DMS153 treated with DMSO at 0.1 percent for 48 hours (cell line): ENCODE data around the gene MAT2A.
"Not testable (repeated sequence)": the region's sequence is repeated elsewhere in the genome, so short reads cannot be mapped to it uniquely, and the experiment has no call there.

Experiments used
- DNase-seq: peaks from one replicate; lab custom pipeline; 2025; ENCODE audit not compliant: unreplicated experiment; lab: John Stamatoyannopoulos, UW

Gene MAT2A

DNA sequence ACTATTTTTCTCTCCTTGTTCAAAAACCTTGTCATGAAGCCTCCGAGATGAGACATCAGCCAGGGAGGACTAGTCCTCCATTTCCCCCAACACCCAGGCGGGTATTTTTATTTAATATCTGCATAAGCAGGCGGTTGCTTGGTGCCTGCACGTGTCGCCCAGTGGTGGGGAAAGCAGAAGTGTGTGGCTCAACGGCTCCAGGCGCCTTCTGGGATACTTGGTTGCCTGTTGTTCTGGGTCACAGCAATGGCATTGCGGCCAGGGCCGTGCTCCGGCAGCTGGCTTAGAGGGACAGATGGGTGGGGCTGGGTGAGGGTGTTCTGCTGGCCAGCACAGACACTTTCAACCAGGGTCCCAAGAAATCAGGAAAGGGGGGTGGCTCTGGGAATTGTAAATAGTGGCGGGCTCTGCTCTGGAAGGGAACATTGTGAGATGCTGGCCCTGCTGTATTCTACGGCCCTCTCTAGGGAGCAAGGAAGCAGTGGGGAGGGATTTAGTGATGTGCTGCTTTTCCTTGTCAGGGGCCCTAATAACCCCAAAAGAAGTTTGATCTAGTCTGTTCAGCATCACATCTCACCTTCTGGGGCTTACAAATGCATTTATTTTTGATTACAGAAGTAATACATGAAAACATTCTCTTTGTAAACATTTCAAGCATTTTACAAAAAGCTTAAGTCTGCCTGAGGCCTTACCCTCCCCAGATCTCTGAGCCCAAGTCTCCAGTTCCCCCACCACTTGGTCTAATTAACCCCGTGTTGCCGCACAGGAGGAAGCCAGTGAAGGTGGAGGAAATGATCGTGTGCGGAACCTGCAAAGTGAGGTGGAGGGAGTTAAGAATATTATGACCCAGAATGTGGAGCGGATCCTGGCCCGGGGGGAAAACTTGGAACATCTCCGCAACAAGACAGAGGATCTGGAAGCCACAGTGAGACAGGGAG lies 39.5 kb downstream of the MAT2A start:
- DNase-seq = no peak

DNA sequence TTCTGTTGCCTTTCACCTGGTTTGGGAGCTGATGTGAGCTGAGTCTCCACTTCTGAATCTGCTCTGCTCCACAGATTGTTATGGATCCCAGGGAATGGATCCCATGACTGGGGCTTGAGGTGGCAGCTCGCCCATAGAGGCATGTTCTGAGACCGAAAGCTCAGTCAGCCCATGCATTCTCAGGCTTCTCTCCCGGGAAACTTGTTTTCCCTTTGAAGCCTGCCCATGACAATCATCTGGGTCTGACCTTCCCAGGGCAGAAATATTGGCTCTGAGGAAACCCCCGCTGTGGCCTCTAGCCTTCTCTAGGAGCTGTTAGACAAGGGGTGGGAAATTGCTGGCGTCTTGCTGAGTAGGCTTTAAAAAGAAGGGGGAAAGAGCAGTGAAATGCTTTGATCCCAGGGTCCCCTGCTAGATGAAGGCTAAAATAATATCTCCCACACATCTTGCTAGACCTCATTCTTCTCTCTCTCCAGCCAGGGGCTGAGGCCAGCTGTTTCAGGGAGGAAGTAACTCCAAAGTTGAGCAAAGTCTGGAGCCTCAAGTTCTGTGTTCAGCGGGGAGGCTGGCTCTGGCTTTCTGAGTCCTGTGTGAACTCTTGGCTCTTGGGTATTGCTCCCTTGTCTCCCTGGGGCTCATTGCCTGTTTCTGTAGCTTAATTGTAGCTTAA lies 40.4 kb downstream of the MAT2A start:
- no peak for DNase-seq

DNA sequence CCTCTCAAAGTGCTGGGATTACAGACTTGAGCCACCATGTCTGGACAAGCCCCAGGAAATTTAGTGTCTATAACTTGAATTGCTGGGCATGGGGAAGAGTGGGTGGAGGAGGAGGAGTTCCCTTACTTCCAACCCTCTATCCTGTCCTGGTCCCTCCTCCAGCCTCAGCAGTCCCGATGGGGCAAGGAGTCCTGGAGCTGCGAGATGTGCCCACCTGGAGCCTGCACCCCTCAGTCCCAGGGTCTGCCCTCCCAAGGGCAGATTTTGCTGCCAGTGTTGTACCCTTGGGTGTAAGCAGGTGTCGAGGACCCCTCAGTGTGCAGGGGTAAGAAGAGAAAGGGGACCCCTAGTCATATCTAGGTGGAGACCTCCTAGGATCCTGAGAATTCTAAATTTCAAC lies 41.2 kb downstream of the MAT2A start:
- DNase-seq = no peak

DNA sequence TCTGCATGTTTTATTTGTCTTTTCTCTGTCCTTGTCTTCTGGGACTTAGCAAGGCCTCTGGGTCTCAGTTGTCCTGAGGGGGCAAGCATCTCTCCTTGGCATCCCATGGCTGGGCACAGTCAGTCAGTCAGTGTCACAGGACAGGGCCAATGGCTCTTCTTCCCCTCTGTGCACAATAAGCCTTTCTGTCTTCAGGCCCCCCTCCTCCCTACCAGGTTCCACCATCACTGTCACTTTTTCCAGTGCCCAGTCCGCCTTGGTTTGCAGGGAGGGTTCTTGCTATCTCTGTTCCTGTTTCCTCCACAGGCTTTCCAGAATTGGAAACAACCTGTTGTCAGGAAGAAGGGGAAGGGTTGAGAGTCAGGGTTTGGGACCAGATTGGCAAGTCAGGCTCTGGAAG lies 43.5 kb downstream of the MAT2A start:
- no peak for DNase-seq

DNA sequence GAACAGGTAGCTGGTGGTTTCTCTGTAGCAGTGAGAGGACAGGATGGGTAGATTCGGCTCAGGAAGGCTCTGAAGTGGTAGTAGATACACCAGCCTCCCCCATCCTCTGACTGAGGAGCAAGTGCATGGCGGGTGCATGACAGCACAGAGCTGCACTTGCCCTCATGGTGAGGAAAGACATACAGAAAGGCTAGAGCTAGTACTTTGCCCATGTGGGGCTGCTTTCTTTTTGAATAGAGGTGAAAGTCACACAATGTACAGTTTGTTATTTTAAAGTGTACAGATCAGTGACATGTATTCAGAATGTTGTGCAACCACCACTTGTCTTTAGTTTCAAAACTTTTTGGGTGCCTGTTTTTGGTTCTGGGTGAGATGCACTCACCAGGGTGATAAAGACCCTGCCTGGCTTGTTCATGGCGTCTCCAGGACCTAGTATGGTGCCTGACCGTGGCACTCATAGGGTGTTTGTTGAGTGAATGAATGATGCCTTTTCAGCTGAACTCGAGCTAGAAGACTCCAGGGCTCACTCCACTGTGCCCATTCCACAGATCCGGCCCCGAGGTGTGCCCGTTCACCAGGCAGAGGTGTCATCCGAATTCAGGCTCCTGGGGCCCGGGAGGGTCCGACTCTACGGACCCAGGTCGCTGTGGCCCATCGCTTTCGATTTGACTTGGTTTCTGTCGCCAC lies 44.8 kb downstream of the MAT2A start:
- no peak for DNase-seq

GRCh38 chr2:85584354-85584856 lies 45.4 kb downstream of the MAT2A start, which contains the start of gene VAMP5:
TSS of gene VAMP5 (plus strand) at chr2:85584431. CDS start at chr2:85584491, 60 bp downstream.
- DNase-seq = no peak

GRCh38 chr2:85584857-85585780 lies 46.2 kb downstream of the MAT2A start:
- no peak for DNase-seq

DNA sequence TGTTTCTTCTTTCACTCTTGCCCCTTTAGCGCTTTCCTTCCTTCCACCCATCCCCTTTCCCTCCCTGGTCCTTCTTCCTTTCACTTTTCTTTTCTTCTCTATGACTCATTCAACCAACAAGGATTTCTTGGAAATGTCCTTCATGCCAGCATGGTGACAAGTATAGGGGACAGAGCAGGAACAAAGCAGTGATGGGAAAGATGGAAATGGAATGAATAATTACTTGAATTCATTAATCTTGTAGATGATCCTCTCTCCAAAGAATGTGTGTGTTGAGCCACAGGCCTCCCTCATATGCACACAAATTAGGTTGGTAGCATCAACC lies 46.8 kb downstream of the MAT2A start:
- no peak for DNase-seq

- DNase-seq = no peak
Observed at GRCh38 chr2:85588236-85588635, 49.3 kb downstream of the MAT2A start.

DNA sequence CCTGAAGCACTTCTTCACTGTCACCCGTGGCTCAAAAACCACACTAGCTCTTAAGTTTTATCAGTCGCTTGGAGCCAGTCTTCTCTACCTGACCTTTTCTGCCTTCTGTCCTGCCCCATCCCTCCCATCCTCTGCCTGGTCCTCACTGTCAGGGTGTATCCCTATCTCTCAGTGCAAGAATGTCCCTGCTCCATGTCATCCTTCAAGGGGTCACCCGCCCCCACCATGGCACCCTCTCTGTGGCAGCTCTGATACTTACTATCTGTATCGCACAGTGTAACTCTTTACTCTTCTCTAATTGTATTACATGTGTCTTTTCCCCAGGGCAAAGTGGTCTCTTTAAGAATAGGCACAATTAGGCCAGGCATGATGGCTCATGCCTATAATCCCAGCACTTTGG lies 49.7 kb downstream of the MAT2A start:
- DNase-seq = no peak

DNA sequence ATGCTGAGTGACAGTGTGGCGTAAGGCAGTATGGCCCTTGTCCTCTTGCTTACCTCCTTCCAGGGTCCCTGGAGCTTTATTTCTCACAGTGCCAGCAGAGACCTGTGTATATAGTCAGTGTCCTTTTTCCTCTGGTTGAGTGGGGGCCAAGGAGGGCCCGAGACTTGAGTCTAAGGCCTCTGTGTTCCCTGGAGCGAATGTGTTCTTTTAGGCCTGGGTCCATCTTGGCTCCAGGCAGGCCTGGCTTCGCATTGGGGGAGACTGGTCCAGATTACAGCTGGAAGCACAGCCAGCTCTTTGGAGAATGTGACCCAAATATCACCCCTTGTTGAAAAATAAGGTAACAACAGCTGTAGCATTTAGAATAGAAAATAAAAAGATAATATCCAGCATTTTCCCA lies 50.2 kb downstream of the MAT2A start:
- no peak for DNase-seq

GRCh38 chr2:85589982-85590791 lies 51.2 kb downstream of the MAT2A start:
- peak; percentile 11 for DNase-seq

- no peak for DNase-seq
Observed at GRCh38 chr2:85590950-85591349, 52.0 kb downstream of the MAT2A start.

DNA sequence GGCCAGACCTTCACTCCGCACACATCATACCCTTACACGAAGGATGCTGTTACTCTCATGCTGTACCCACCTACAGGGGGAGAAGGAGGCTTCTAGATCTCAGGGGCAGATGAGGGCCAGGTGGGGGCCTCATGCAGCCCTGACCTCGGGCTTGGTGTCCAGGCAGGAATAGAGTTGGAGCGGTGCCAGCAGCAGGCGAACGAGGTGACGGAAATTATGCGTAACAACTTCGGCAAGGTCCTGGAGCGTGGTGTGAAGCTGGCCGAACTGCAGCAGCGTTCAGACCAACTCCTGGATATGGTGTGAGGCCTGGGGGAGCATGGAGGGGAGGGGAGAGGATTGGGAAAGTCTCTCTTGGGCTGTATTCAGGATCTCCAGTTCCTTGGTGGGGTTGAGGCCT lies 52.6 kb downstream of the MAT2A start:
- DNase-seq = no peak

- DNase-seq = not testable (repeated sequence)
Observed at GRCh38 chr2:85592299-85592698, 53.3 kb downstream of the MAT2A start.

DNA sequence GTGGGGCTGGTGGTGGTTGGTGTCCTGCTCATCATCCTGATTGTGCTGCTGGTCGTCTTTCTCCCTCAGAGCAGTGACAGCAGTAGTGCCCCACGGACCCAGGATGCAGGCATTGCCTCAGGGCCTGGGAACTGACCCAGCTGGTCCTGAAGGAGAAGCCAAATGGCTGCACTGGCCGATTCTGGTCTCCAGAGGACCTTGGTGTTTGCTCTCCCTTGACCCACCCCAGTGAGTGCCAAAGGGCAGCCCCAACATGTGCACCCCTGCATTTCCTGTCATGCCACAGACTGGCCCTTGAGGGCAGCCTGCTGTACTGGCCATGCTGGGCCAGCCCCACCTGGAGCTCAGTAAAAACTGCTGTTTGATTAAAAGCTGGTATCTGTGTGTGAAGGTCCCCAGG lies 54.1 kb downstream of the MAT2A start:
- no peak for DNase-seq
